Natural killer cell (primary cell): ENCODE measurements around the gene KLK8. TPM values are rescaled to one million over a fixed set of nuclear protein-coding genes. Genes with fewer than 3 reads are reported as not detected.

ENCODE experiments used
- ATAC-seq, 3 donors: fragments of 150-1000 bp in 2 of 3; fragments of 200-7000 bp in 1 of 3; cut with Tn5 transposase; 1 replicate in 1 of 3; 2 replicates in 2 of 3; pipeline ENCODE4 v1.10.0; 2021; ENCODE audit warnings: mild to moderate bottlenecking in 2 of 3, moderate library complexity in 2 of 3
- DNase-seq, 2 donors: peaks; one replicate each; pipeline versions ENCODE4 v3.0.0 to v3.0.0-alpha.2; 2013 to 2021; ENCODE audit warnings: mixed read lengths in 1 of 2
- H3K27ac ChIP-seq: one replicate; pipeline ENCODE4 v1.5.1; 2013; ENCODE audit warnings: mild to moderate bottlenecking, low read length
- H3K27me3 ChIP-seq: one replicate; pipeline ENCODE4 v1.6.1; 2013; ENCODE audit warnings: low read length; ENCODE audit not compliant: control insufficient read depth, insufficient read depth
- H3K36me3 ChIP-seq: one replicate; pipeline ENCODE4 v1.6.1; 2013; ENCODE audit warnings: low read length; ENCODE audit not compliant: control insufficient read depth, insufficient read depth
- H3K4me1 ChIP-seq: one replicate; pipeline ENCODE4 v1.6.1; 2013; ENCODE audit warnings: low read length; ENCODE audit not compliant: control insufficient read depth, insufficient read depth
- H3K4me3 ChIP-seq: one replicate; pipeline ENCODE4 v1.5.1; 2013; ENCODE audit warnings: low read length
- H3K9me3 ChIP-seq: one replicate; pipeline ENCODE4 v1.6.1; 2013; ENCODE audit warnings: low read length; ENCODE audit not compliant: control insufficient read depth, insufficient read depth
- H3K27ac Mint-ChIP-seq, 2 donors: one replicate each; pipeline ENCODE4 v1.8.0; 2022; ENCODE audit warnings: mild to moderate bottlenecking in 2 of 2, mixed read lengths in 2 of 2, moderate library complexity in 1 of 2
- H3K27me3 Mint-ChIP-seq, 2 donors: one replicate each; pipeline ENCODE4 v1.8.0; 2022; ENCODE audit warnings: low read depth in 2 of 2, mixed read lengths in 2 of 2
- H3K36me3 Mint-ChIP-seq: one replicate; pipeline ENCODE4 v1.8.0; 2022; ENCODE audit warnings: mixed read lengths
- H3K4me1 Mint-ChIP-seq, 2 donors: one replicate each; pipeline ENCODE4 v1.8.0; 2022; ENCODE audit warnings: mixed read lengths in 2 of 2
- H3K4me3 Mint-ChIP-seq: one replicate; pipeline ENCODE4 v1.8.0; 2022; ENCODE audit warnings: mild to moderate bottlenecking, moderate library complexity, mixed read lengths
- H3K9me3 Mint-ChIP-seq, 2 donors: one replicate each; pipeline ENCODE4 v1.8.0; 2022; ENCODE audit warnings: mixed read lengths in 2 of 2
- WGBS: methylation state at CpG from one replicate; pipeline ENCODE4 v1.1.7; 2013; ENCODE audit warnings: missing lambda C conversion rate; ENCODE audit not compliant: insufficient coverage; 5-methylcytosine and 5-hydroxymethylcytosine counted together
- intact Hi-C: fragments of 100-400 bp; cut with micrococcal nuclease; formaldehyde crosslinking; loops from one replicate; pipeline ENCODE4 v1.14.2; 2022
- total RNA-seq, 4 donors: library from RNA; stranded (reverse); fragments of 120-200 nt in 1 of 4; gene quantifications; one replicate each; pipeline versions ENCODE4 v1.2.3 to v1.2.4, GENCODE V29; 2013 to 2022
- TF ChIP-seq, protein P1 (sequence below): fragments of 200-600 bp; IDR thresholded peaks from one replicate; pipeline ENCODE4 v1.8.0; 2022; ENCODE audit warnings: antibody characterized with exemption

The KLK8 gene
- total RNA-seq, 3 donors from 2014 or later (not counting 1 experiment from before 2014, with no cell fraction given), result not detected

DNA sequence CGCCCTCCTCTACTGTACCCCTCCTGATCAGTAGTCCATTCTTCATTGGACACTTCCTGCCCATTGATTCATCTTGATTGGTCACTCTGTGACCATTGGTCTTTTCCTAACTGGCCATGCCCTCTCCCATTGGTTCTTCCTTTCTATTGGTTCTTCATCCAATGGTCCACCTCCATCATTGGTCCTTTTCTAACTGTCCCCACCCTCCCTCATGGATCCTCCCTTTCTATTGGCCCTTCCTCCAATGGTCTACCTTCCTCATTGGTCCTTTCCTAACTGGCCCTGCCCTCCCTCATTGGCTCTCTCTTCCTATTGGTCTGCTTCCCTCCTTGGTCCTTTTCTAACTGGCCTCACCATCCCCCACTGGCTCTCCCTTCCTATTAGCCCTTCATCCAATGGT lies 39.2 kb downstream of the KLK8 start:
- WGBS, result 91% methylated on average over 1 of the region's 1 CpG
- Mint-ChIP-seq H3K4me3 (no peak overlapping the region), H3K27ac (no peak overlapping the region), H3K36me3 (no peaks in the 10 kb centered on the region), H3K27me3 (peaks cover 17 to 28% of the 10 kb centered on the region in 2 donors), H3K9me3 (peaks cover 7 to 8% of the 10 kb centered on the region in 2 donors), H3K4me1 (no peaks in the 10 kb centered on the region)
- no peaks in the 10 kb centered on the region for H3K27me3 ChIP-seq
- intact Hi-C loops, result no loop called here
- no peak overlapping the region for H3K4me3 ChIP-seq
- no peak overlapping the region for H3K27ac ChIP-seq
- DNase-seq (no peak), ATAC-seq (no peak)
- H3K36me3 ChIP-seq, result no peaks in the 10 kb centered on the region
- no peaks in the 10 kb centered on the region for H3K4me1 ChIP-seq
- TF ChIP-seq, protein P1, sequence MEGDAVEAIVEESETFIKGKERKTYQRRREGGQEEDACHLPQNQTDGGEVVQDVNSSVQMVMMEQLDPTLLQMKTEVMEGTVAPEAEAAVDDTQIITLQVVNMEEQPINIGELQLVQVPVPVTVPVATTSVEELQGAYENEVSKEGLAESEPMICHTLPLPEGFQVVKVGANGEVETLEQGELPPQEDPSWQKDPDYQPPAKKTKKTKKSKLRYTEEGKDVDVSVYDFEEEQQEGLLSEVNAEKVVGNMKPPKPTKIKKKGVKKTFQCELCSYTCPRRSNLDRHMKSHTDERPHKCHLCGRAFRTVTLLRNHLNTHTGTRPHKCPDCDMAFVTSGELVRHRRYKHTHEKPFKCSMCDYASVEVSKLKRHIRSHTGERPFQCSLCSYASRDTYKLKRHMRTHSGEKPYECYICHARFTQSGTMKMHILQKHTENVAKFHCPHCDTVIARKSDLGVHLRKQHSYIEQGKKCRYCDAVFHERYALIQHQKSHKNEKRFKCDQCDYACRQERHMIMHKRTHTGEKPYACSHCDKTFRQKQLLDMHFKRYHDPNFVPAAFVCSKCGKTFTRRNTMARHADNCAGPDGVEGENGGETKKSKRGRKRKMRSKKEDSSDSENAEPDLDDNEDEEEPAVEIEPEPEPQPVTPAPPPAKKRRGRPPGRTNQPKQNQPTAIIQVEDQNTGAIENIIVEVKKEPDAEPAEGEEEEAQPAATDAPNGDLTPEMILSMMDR, result no peak
- H3K9me3 ChIP-seq, result no peaks in the 10 kb centered on the region

DNA sequence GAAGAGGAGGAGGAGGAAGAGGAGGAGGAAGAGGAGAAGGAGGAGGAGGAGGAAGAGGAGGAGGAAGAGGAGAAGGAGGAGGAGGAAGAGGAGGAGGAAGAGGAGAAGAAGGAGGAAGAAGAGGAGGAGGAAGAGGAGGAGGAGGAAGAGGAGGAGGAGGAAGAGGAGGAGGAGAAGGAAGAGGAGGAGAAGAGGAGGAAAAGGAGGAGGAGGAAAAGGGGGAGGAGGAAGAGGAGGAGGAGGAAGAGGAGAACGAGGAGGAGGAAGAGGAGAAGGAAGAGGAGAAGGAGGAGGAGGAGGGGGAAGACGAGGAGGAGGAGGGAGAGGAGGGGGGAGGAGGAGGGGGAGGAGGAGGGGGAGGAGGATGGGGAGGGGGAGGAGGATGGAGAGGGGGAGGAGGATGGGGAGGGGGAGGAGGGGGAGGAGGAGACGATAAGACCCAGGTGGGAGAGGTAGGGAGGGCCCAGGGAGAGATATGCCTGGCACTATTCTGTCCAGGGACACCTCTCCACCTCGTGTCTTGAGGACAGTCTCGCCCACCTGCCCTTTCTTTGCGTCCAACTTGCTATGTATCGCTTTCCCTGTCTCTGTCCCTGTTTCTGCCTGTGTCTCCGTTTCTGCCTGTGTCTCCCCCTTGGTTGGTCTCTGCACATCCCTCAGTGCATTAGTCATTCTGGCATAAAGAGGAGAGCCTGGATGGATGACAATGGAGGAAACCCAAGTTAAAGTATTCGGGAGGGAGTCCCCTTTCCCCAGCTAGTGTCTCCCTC lies 41.5 kb downstream of the KLK8 start:
- peaks cover 7 to 8% of the 10 kb centered on the region in 2 donors for H3K9me3 Mint-ChIP-seq
- Histone ChIP-seq H3K9me3 (no peaks in the 10 kb centered on the region), H3K27me3 (no peaks in the 10 kb centered on the region), H3K27ac (no peak overlapping the region), H3K4me3 (no peak overlapping the region), H3K4me1 (no peaks in the 10 kb centered on the region), H3K36me3 (no peaks in the 10 kb centered on the region)
- DNase-seq (no peak), ATAC-seq (no peak)
- no peak overlapping the region for H3K27ac Mint-ChIP-seq
- H3K27me3 Mint-ChIP-seq, result peaks cover 9 to 23% of the 10 kb centered on the region in 2 donors
- intact Hi-C loops, result no loop called here
- TF ChIP-seq, protein P1, result no peak
- WGBS, result 76% methylated on average over 7 of the region's 9 CpGs
- no peak overlapping the region for H3K4me3 Mint-ChIP-seq
- H3K36me3 Mint-ChIP-seq, result no peaks in the 10 kb centered on the region
- H3K4me1 Mint-ChIP-seq, result no peaks in the 10 kb centered on the region

DNA sequence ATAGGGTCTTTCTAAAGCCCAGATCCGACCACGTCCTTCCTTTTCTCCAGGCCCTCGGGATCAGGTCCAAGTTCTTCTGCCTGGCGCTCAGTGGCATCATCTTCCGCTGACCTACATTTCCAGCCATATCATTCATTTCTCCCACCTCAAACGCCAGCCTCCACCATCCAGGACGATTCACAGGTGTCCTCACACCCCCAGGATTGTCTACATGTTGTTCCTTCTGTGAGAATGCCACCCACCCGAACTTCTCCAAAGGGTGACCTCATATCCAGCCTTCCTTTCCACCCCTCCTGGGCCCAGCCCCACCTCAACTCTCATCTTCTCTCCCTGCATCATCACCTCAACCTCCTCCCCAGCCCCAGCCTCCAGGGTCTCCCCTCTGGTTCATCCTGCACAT lies 43.8 kb downstream of the KLK8 start:
- no peak overlapping the region for H3K27ac Mint-ChIP-seq
- Histone ChIP-seq H3K9me3 (no peaks in the 10 kb centered on the region), H3K4me3 (no peak overlapping the region), H3K27me3 (no peaks in the 10 kb centered on the region), H3K27ac (no peak overlapping the region), H3K4me1 (no peaks in the 10 kb centered on the region), H3K36me3 (no peaks in the 10 kb centered on the region)
- TF ChIP-seq, protein P1, result no peak
- H3K9me3 Mint-ChIP-seq, result peaks cover 4% of the 10 kb centered on the region in 2 donors
- H3K4me1 Mint-ChIP-seq, result no peaks in the 10 kb centered on the region
- H3K27me3 Mint-ChIP-seq, result peaks cover 0 to 18% of the 10 kb centered on the region in 2 donors
- intact Hi-C loops, result no loop called here
- whole genome bisulfite sequencing, result 62% methylated on average over 8 of the region's 8 CpGs
- H3K4me3 Mint-ChIP-seq, result no peak overlapping the region
- DNase-seq, result no peak
- no peak for ATAC-seq
- no peaks in the 10 kb centered on the region for H3K36me3 Mint-ChIP-seq

DNA sequence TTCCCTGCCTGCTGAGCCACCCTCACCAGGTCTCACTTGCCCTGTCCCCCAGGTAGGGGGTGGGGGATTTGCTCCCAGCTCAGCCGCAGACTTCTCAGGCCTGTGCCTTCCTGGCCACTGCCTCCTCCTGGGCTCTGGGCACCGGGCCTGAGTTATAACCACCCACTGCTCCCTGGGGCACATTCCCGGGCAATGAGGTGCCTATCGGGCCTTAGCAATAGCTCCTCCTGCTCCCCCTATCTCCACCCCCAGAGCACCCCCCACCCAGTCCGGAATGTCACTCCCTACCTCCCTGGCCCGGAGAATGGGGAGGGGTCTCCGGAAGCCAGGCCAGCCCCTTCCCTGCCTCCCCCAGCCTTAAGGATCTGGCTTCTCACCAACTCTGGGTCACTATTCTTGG lies 48.5 kb downstream of the KLK8 start, which contains the start of gene KLK5:
KLK5 (minus strand) TSS at position 129 of the 400 bp plus-strand sequence. CDS start 381 bp downstream, outside the sequence.
- 28% methylated on average over 7 of the region's 7 CpGs for WGBS
- Mint-ChIP-seq H3K27ac (no peak within 1 kb of the TSS), H3K36me3 (no peaks in the 10 kb centered on the region), H3K4me3 (no peak within 1 kb of the TSS), H3K27me3 (peaks cover 0 to 16% of the 10 kb centered on the region in 2 donors), H3K9me3 (no peaks in the 10 kb centered on the region), H3K4me1 (peaks cover 0 to 6% of the 10 kb centered on the region in 2 donors)
- DNase-seq, result no peak
- TF ChIP-seq, protein P1, result no peak
- H3K4me3 ChIP-seq, result no peak within 1 kb of the TSS
- intact Hi-C loops, result no loop called here
- ATAC-seq, result no peak
- H3K27ac ChIP-seq, result no peak within 1 kb of the TSS
- H3K9me3 ChIP-seq, result no peaks in the 10 kb centered on the region
- no peaks in the 10 kb centered on the region for H3K36me3 ChIP-seq
- H3K27me3 ChIP-seq, result no peaks in the 10 kb centered on the region
- no peaks in the 10 kb centered on the region for H3K4me1 ChIP-seq
